DOHH2 (cell line): ENCODE results near the gene PEX10.

Experiments used
- EZH2phosphoT487 ChIP-seq: fragments of 200-600 bp; sonication (generic); IDR thresholded peaks from 2 replicates; pipeline ENCODE4 v1.6.1; 2017; ENCODE audit warnings: borderline replicate concordance, mild to moderate bottlenecking, antibody characterized with exemption, low read length, moderate library complexity, mixed read lengths
- TF ChIP-seq, protein P1 (sequence below): fragments of 200-600 bp; sonication (generic); IDR thresholded peaks from one replicate; pipeline ENCODE4 v1.5.1; 2014; ENCODE audit warnings: antibody characterized with exemption, mild to moderate bottlenecking, low read depth, low read length; ENCODE audit not compliant: poor library complexity, severe bottlenecking

- TF ChIP-seq, protein P1, sequence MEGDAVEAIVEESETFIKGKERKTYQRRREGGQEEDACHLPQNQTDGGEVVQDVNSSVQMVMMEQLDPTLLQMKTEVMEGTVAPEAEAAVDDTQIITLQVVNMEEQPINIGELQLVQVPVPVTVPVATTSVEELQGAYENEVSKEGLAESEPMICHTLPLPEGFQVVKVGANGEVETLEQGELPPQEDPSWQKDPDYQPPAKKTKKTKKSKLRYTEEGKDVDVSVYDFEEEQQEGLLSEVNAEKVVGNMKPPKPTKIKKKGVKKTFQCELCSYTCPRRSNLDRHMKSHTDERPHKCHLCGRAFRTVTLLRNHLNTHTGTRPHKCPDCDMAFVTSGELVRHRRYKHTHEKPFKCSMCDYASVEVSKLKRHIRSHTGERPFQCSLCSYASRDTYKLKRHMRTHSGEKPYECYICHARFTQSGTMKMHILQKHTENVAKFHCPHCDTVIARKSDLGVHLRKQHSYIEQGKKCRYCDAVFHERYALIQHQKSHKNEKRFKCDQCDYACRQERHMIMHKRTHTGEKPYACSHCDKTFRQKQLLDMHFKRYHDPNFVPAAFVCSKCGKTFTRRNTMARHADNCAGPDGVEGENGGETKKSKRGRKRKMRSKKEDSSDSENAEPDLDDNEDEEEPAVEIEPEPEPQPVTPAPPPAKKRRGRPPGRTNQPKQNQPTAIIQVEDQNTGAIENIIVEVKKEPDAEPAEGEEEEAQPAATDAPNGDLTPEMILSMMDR, result no peak
- no peak for TF ChIP-seq EZH2phosphoT487
Measured at GRCh38 chr1:2446394-2446793, 34.0 kb upstream of the PEX10 start.
